ENCODE measurements around the gene ZNF292.
"Not testable (repeated sequence)": the region's sequence is repeated elsewhere in the genome, so short reads cannot be mapped to it uniquely, and the experiment has no call there.

The ZNF292 gene

GRCh38 chr6:87154993-87155841 is at the start of gene ZNF292:
ZNF292 (plus strand) TSS chr6:87155565; CDS start chr6:87155592, 27 bp downstream.
- peak; percentile 92 for DNase-seq

GRCh38 chr6:87105823-87106222 is 49.5 kb upstream of the ZNF292 start:
- DNase-seq, result no peak

GRCh38 chr6:87110636-87111035 is 44.7 kb upstream of the ZNF292 start:
- no peak for DNase-seq

- no peak for DNase-seq
Observed at GRCh38 chr6:87115402-87116135, 39.8 kb upstream of the ZNF292 start.

GRCh38 chr6:87116922-87117321 is 38.4 kb upstream of the ZNF292 start:
- DNase-seq, result no peak

GRCh38 chr6:87118054-87118453 is 37.3 kb upstream of the ZNF292 start:
- no peak for DNase-seq

GRCh38 chr6:87122477-87122876 is 32.9 kb upstream of the ZNF292 start:
- DNase-seq, result no peak

GRCh38 chr6:87124074-87124473 is 31.3 kb upstream of the ZNF292 start:
- no peak for DNase-seq

- DNase-seq, result no peak
Observed at GRCh38 chr6:87126501-87126900, 28.9 kb upstream of the ZNF292 start.

- no peak for DNase-seq
Observed at GRCh38 chr6:87127737-87128136, 27.6 kb upstream of the ZNF292 start.

GRCh38 chr6:87136963-87137362 is 18.4 kb upstream of the ZNF292 start:
- no peak for DNase-seq

- peak; percentile 46 for DNase-seq
Observed at GRCh38 chr6:87139236-87139635, 16.1 kb upstream of the ZNF292 start.

- not testable (repeated sequence) for DNase-seq
Observed at GRCh38 chr6:87139927-87140326, 15.4 kb upstream of the ZNF292 start.

- no peak for DNase-seq
Observed at GRCh38 chr6:87146363-87146762, 9.0 kb upstream of the ZNF292 start.

GRCh38 chr6:87150406-87150805 is 5.0 kb upstream of the ZNF292 start:
- DNase-seq, result no peak

- DNase-seq, result no peak
Observed at GRCh38 chr6:87151471-87151780, 3.9 kb upstream of the ZNF292 start.

GRCh38 chr6:87151781-87152525 is 3.4 kb upstream of the ZNF292 start:
- peak; percentile 26 for DNase-seq

GRCh38 chr6:87152526-87152955 is 2.8 kb upstream of the ZNF292 start:
- DNase-seq, result no peak

- DNase-seq, result no peak
Observed at GRCh38 chr6:87154641-87154992, 748 bp upstream of the ZNF292 start.

- no peak for DNase-seq
Observed at GRCh38 chr6:87155842-87156815, 764 bp downstream of the ZNF292 start.

- DNase-seq, result not testable (repeated sequence)
Observed at GRCh38 chr6:87157596-87157995, 2.2 kb downstream of the ZNF292 start.

- DNase-seq, result no peak
Observed at GRCh38 chr6:87161299-87161698, 5.9 kb downstream of the ZNF292 start.
